Measurements from ENCODE around the gene MRC1. TPM values are rescaled to one million over a fixed set of nuclear protein-coding genes. Genes with fewer than 3 reads are reported as not detected.

MRC1 gene
- polyA plus RNA-seq, 1 donor (not counting 4 experiments of a cell fraction or from before 2014, with no cell fraction given), result 0.01 TPM

GRCh38 chr10:17782921-17783665, 26.1 kb upstream of the MRC1 start:
- H3K27ac ChIP-seq (ENCODE audit: control insufficient read depth, insufficient read depth, low read length), result peak overlapping the region; percentile 83
- H4K20me1 ChIP-seq (ENCODE audit: control insufficient read depth, extremely low read depth, insufficient read depth, low read length), result no peaks in the 10 kb centered on the region
- dilution Hi-C loops (cut with MboI; ENCODE audit: extremely low pct_ligation_motif_present, low sequenced_read_pairs), result no loop called here
- FAIRE-seq (peak; percentile 95), DNase-seq (ENCODE audit: low read depth, low spot score) (peak; percentile 80)
- peak overlapping the region in 2 of 3 experiments; percentile 36 to 52 for H3K4me3 ChIP-seq (ENCODE audit: control insufficient read depth in 2 of 3, extremely low read depth in 1 of 3, insufficient read depth in 2 of 3, low read depth in 1 of 3, low read length in 3 of 3)
- peak overlapping the region; percentile 61 for H3K9ac ChIP-seq (ENCODE audit: control insufficient read depth, extremely low read depth, insufficient read depth, low read length)
- no peaks in the 10 kb centered on the region for H3K36me3 ChIP-seq (ENCODE audit: control insufficient read depth in 2 of 2, extremely low read depth in 1 of 2, insufficient read depth in 2 of 2, low read length in 2 of 2)
- peaks cover 44% of the 10 kb centered on the region for H3K4me1 ChIP-seq (ENCODE audit: control insufficient read depth, extremely low read depth, insufficient read depth, low read length)
- no peaks in the 10 kb centered on the region for H3K27me3 ChIP-seq (ENCODE audit: control insufficient read depth, extremely low read depth, insufficient read depth, low read length)
- H3K9me3 ChIP-seq (ENCODE audit: control insufficient read depth, low read depth, low read length), result no peaks in the 10 kb centered on the region
- peak overlapping the region; percentile 92 for H2AFZ ChIP-seq (ENCODE audit: control insufficient read depth, low read length)
- peak overlapping the region; percentile 89 for H3K4me2 ChIP-seq (ENCODE audit: control insufficient read depth, extremely low read depth, insufficient read depth, low read depth, low read length)
- H3K79me2 ChIP-seq (ENCODE audit: control insufficient read depth, insufficient read depth, low read length), result no peaks in the 10 kb centered on the region
- TF ChIP-seq EZH2 (IDR thresholded peaks at IDR 0.05; ENCODE audit: low read length) (no peak), CTCF (optimal IDR thresholded peaks at IDR 0.05 in 1 of 3, IDR thresholded peaks at IDR 0.05 in 1 of 3, conservative IDR thresholded peaks at IDR 0.05 in 1 of 3; ENCODE audit: extremely low read depth in 1 of 3, insufficient read depth in 2 of 3, low read length in 3 of 3) (no peak)
- peaks cover 4% of the 10 kb centered on the region for H3K9me1 ChIP-seq (ENCODE audit: control insufficient read depth, extremely low read depth, insufficient read depth, low read length)

GRCh38 chr10:17783751-17784150, 25.4 kb upstream of the MRC1 start:
- no peak for TF ChIP-seq EZH2 (IDR thresholded peaks at IDR 0.05; ENCODE audit: low read length)
- TF ChIP-seq CTCF (optimal IDR thresholded peaks at IDR 0.05 in 1 of 3, IDR thresholded peaks at IDR 0.05 in 1 of 3, conservative IDR thresholded peaks at IDR 0.05 in 1 of 3; ENCODE audit: extremely low read depth in 1 of 3, insufficient read depth in 2 of 3, low read length in 3 of 3), result no peak
- FAIRE-seq (no peak), DNase-seq (ENCODE audit: low read depth, low spot score) (no peak)
- Histone ChIP-seq H3K9me1 (ENCODE audit: control insufficient read depth, extremely low read depth, insufficient read depth, low read length) (peaks cover 4% of the 10 kb centered on the region), H3K36me3 (ENCODE audit: control insufficient read depth in 2 of 2, extremely low read depth in 1 of 2, insufficient read depth in 2 of 2, low read length in 2 of 2) (no peaks in the 10 kb centered on the region), H3K79me2 (ENCODE audit: control insufficient read depth, insufficient read depth, low read length) (no peaks in the 10 kb centered on the region), H3K9me3 (ENCODE audit: control insufficient read depth, low read depth, low read length) (no peaks in the 10 kb centered on the region), H3K9ac (ENCODE audit: control insufficient read depth, extremely low read depth, insufficient read depth, low read length) (no peak overlapping the region), H3K27me3 (ENCODE audit: control insufficient read depth, extremely low read depth, insufficient read depth, low read length) (no peaks in the 10 kb centered on the region), H3K27ac (ENCODE audit: control insufficient read depth, insufficient read depth, low read length) (peak overlapping the region; percentile 83), H4K20me1 (ENCODE audit: control insufficient read depth, extremely low read depth, insufficient read depth, low read length) (no peaks in the 10 kb centered on the region), H2AFZ (ENCODE audit: control insufficient read depth, low read length) (no peak overlapping the region), H3K4me3 (ENCODE audit: control insufficient read depth in 2 of 3, extremely low read depth in 1 of 3, insufficient read depth in 2 of 3, low read depth in 1 of 3, low read length in 3 of 3) (peak overlapping the region in 1 of 3 experiments; percentile 36), H3K4me2 (ENCODE audit: control insufficient read depth, extremely low read depth, insufficient read depth, low read depth, low read length) (peak overlapping the region; percentile 89), H3K4me1 (ENCODE audit: control insufficient read depth, extremely low read depth, insufficient read depth, low read length) (peaks cover 44% of the 10 kb centered on the region)
- dilution Hi-C loops (cut with MboI; ENCODE audit: extremely low pct_ligation_motif_present, low sequenced_read_pairs), result no loop called here
